ENCODE data around the gene CCND1. TPM values are rescaled to one million over a fixed set of nuclear protein-coding genes. Genes with fewer than 3 reads are reported as not detected.

Gene CCND1
- total RNA-seq, 1 experiment from 2014 or later: 372 TPM

GRCh38 chr11:69657911-69658625 lies 17.1 kb downstream of the CCND1 start:
- H3K4me2 ChIP-seq (ENCODE audit: insufficient read depth, insufficient read length, low read length): no peak overlapping the region
- H3K9me3 ChIP-seq (ENCODE audit: control insufficient read depth, low read depth, low read length): no peaks in the 10 kb centered on the region
- no peak overlapping the region for H2AFZ ChIP-seq (ENCODE audit: low read length)
- Mint-ChIP-seq H3K4me1 (peaks cover 42 to 47% of the 10 kb centered on the region in 2 experiments), H3K4me3 (no peak overlapping the region; a peak in 2 of 5 replicates), H3K36me3 (ENCODE audit: insufficient read depth in 1 of 3, low read depth in 3 of 3) (peaks cover under 1 to 16% (median 14%) of the 10 kb centered on the region in 3 experiments; a peak in 6 of 7 replicates), H3K27ac (peak overlapping the region; percentile 70 to 81 (median 70); a peak in 5 of 7 replicates), H3K9me3 (no peaks in the 10 kb centered on the region), H3K27me3 (ENCODE audit: low read depth) (no peaks in the 10 kb centered on the region)
- peak; percentile 88 for DNase-seq
- H2BK12ac ChIP-seq (ENCODE audit: insufficient read length, low read depth, low read length): no peak overlapping the region
- H4K91ac ChIP-seq (ENCODE audit: insufficient read length, low read depth, low read length): no peak overlapping the region
- H3K79me2 ChIP-seq (ENCODE audit: insufficient read depth, low read length): no peaks in the 10 kb centered on the region
- no peak overlapping the region for H2BK120ac ChIP-seq (ENCODE audit: low read depth, low read length, poor library complexity, severe bottlenecking)
- H3K14ac ChIP-seq (ENCODE audit: insufficient read depth, low read length): peak overlapping the region; percentile 66
- H2AK5ac ChIP-seq (ENCODE audit: insufficient read length, low read length): no peak overlapping the region
- H3K56ac ChIP-seq (ENCODE audit: insufficient read length, low read depth, low read length): no peak overlapping the region
- WGBS (ENCODE audit: extremely low coverage, insufficient read length, low lambda C conversion rate): no CpG with 5 or more reads among the region's 27 CpGs
- H3K4me1 ChIP-seq (ENCODE audit: insufficient read depth, low read length): no peaks in the 10 kb centered on the region
- H3K23me2 ChIP-seq (ENCODE audit: insufficient read length, low read depth, low read length, poor library complexity, severe bottlenecking): no peaks in the 10 kb centered on the region
- TF ChIP-seq CTCF (conservative IDR thresholded peaks at IDR 0.05): no peak
- H3K18ac ChIP-seq (ENCODE audit: insufficient read length, low read depth, low read length): peak overlapping the region; percentile 15
- H3K27ac ChIP-seq (ENCODE audit: insufficient read length, low read depth, low read length): no peak overlapping the region
- H3T11ph ChIP-seq (ENCODE audit: low read length): no peak overlapping the region
- no peaks in the 10 kb centered on the region for H3K79me1 ChIP-seq (ENCODE audit: insufficient read depth, low read depth, low read length, poor library complexity, severe bottlenecking)
- no peak overlapping the region for H3K9ac ChIP-seq (ENCODE audit: extremely low read depth, insufficient read length, low read length)
- no peak overlapping the region for H4K5ac ChIP-seq (ENCODE audit: insufficient read length, low read depth, low read length)
- no peaks in the 10 kb centered on the region for H3K27me3 ChIP-seq (ENCODE audit: insufficient read depth, low read length)
- no peak overlapping the region for H2BK5ac ChIP-seq (ENCODE audit: insufficient read length, low read length)
- no peaks in the 10 kb centered on the region for H4K20me1 ChIP-seq (ENCODE audit: control insufficient read depth, insufficient read depth, insufficient read length)
- no peak overlapping the region for H4K8ac ChIP-seq (replicated peaks; ENCODE audit: insufficient read length, low read depth, low read length)
- H2BK15ac ChIP-seq (ENCODE audit: low read depth, low read length): no peak overlapping the region
- H3K23ac ChIP-seq (ENCODE audit: insufficient read length, low read depth, low read length): no peak overlapping the region
- no peak overlapping the region for H3K4ac ChIP-seq (ENCODE audit: low read depth, low read length)
- H2BK20ac ChIP-seq (ENCODE audit: low read depth, low read length, poor library complexity, severe bottlenecking): no peak overlapping the region
